Panc1 (cell line): ENCODE measurements around the gene DSCAML1. TPM values are rescaled to one million over a fixed set of nuclear protein-coding genes. Genes with fewer than 3 reads are reported as not detected.

Source experiments
- ATAC-seq: fragments of 200-7000 bp; cut with Tn5 transposase; 2 replicates; pipeline ENCODE4 v1.9.1; 2020; ENCODE audit warnings: mild to moderate bottlenecking, moderate library complexity
- BruUV-seq: library from RNA; stranded (reverse); fragments of 400-500 nt; replicated peaks from 2 replicates; lab custom pipeline; 2021; lab: Mats Ljungman, UMichigan
- CTCF ChIA-PET: fragments of 300-600 bp; sonication (Branson Sonifier 250); formaldehyde crosslinking; loops from one replicate; lab custom pipeline; 2022; ENCODE audit warnings: antibody characterized with exemption; lab: Charles Lee
- POLR2A ChIA-PET: fragments of 300-600 bp; sonication (Branson Sonifier 250); formaldehyde crosslinking; loops from one replicate; lab custom pipeline; 2022; ENCODE audit warnings: antibody characterized with exemption; lab: Charles Lee
- DNase-seq: peaks from one replicate; pipeline ENCODE4 v3.0.0-alpha.2; 2010; ENCODE audit warnings: low read depth, low spot score
- H3K27ac ChIP-seq: 2 replicates; pipeline ENCODE4 v1.5.1; 2011; ENCODE audit warnings: mild to moderate bottlenecking, low read length, inconsistent platforms
- H3K27me3 ChIP-seq: fragments of 200-500 bp; sonication (Bioruptor generic); 2 replicates; pipeline ENCODE4 v1.6.0; 2014; ENCODE audit warnings: low read length, inconsistent platforms; ENCODE audit not compliant: control insufficient read depth, insufficient read depth
- H3K36me3 ChIP-seq: fragments of 200-500 bp; sonication (Bioruptor generic); 2 replicates; pipeline ENCODE4 v1.5.1; 2014; ENCODE audit warnings: inconsistent platforms, mild to moderate bottlenecking, low read length, moderate library complexity; ENCODE audit not compliant: control insufficient read depth, insufficient read depth
- H3K4me1 ChIP-seq: 2 replicates; pipeline ENCODE4 v1.5.1; 2011; ENCODE audit warnings: inconsistent platforms, mild to moderate bottlenecking, low read length, moderate library complexity; ENCODE audit not compliant: control insufficient read depth, insufficient read depth
- H3K4me3 ChIP-seq, 2 experiments: 2 replicates each; pipeline ENCODE4 v1.5.1; 2011 to 2012; ENCODE audit warnings: low read depth in 2 of 2, low read length in 2 of 2, mild to moderate bottlenecking in 2 of 2, inconsistent platforms in 1 of 2, moderate library complexity in 1 of 2
- H3K9me3 ChIP-seq: fragments of 200-500 bp; sonication (Bioruptor generic); 2 replicates; pipeline ENCODE4 v1.5.1; 2014; ENCODE audit warnings: low read depth, mild to moderate bottlenecking, inconsistent platforms, low read length, moderate library complexity; ENCODE audit not compliant: control insufficient read depth, insufficient read depth
- CTCF ChIP-seq: fragments of 450-650 bp; IDR thresholded peaks from 2 replicates; pipeline ENCODE4 v1.5.1; 2017; ENCODE audit warnings: mild to moderate bottlenecking
- POLR2AphosphoS5 ChIP-seq: IDR thresholded peaks from 2 replicates; pipeline ENCODE4 v1.6.1; 2012; ENCODE audit warnings: mild to moderate bottlenecking, low read depth, low read length, moderate library complexity
- REST ChIP-seq, 2 experiments: IDR thresholded peaks; 2 replicates each; pipeline ENCODE4 v1.6.1; 2011 to 2012; ENCODE audit warnings: low read depth in 2 of 2, control low read depth in 1 of 2, low read length in 1 of 2, mild to moderate bottlenecking in 1 of 2, moderate library complexity in 1 of 2; ENCODE audit not compliant: insufficient read depth in 1 of 2
- SIN3A ChIP-seq: IDR thresholded peaks from 2 replicates; pipeline ENCODE4 v1.6.1; 2012; ENCODE audit warnings: low read depth, mild to moderate bottlenecking, low read length, moderate library complexity, borderline replicate concordance; ENCODE audit not compliant: insufficient read depth
- TCF7L2 ChIP-seq: IDR thresholded peaks from 2 replicates; pipeline ENCODE4 v1.6.1; 2011; ENCODE audit warnings: mild to moderate bottlenecking, low read depth, low read length, inconsistent platforms
- in situ Hi-C: cut with HindIII; loops from 2 replicates; pipeline ENCODE4 v1.10.0; 2016; ENCODE audit warnings: low sequenced_read_pairs, low pct_unique_long_range_greater_than_20kb
- intact Hi-C: fragments of 100-400 bp; cut with micrococcal nuclease; formaldehyde crosslinking; loops from one replicate; pipeline ENCODE4 v1.10.0; 2022; ENCODE audit not compliant: unreplicated experiment
- total RNA-seq: library from RNA; stranded (reverse); gene quantifications from one replicate; pipeline ENCODE4 v1.2.1, GENCODE V29; 2021; ENCODE audit not compliant: unreplicated experiment

The DSCAML1 gene
- total RNA-seq, 1 experiment from 2014 or later: 1.6 TPM

- Histone ChIP-seq H3K27me3 (peaks cover 5% of the 10 kb centered on the region; the same call in 1 of the 2 replicates), H3K4me1 (no peaks in the 10 kb centered on the region), H3K4me3 (no peak overlapping the region), H3K27ac (no peak overlapping the region), H3K36me3 (no peaks in the 10 kb centered on the region), H3K9me3 (no peaks in the 10 kb centered on the region)
- in situ Hi-C loops (no loop called here), intact Hi-C loops (no loop called here)
- CTCF ChIA-PET: interaction anchor here (0.5 to 0.6 kb wide), 2 partner anchors 59 to 74 kb away, joined by 3 read pairs; no protein-coding TSS in a partner anchor
- DNase-seq (no peak), ATAC-seq (no peak)
- POLR2A ChIA-PET: no interaction called here
- TF ChIP-seq SIN3A (no peak), POLR2AphosphoS5 (no peak), CTCF (no peak), TCF7L2 (no peak)
- BruUV-seq: no TSS peak
These were observed 252.8 kb downstream of the DSCAML1 start for GRCh38 chr11:117544130-117544800.

- intact Hi-C loops: no loop called here
- no peaks in the 10 kb centered on the region for H3K9me3 ChIP-seq
- DNase-seq (no peak), ATAC-seq (no peak)
- H3K4me3 ChIP-seq: no peak overlapping the region
- BruUV-seq: no TSS peak
- in situ Hi-C loops: no loop called here
- ChIA-PET POLR2A (no interaction called here), CTCF (no interaction called here)
- no peaks in the 10 kb centered on the region for H3K4me1 ChIP-seq
- peaks cover 9% of the 10 kb centered on the region for H3K27me3 ChIP-seq
- H3K27ac ChIP-seq: no peak overlapping the region
- TF ChIP-seq CTCF: no peak
- TF ChIP-seq TCF7L2: no peak
- TF ChIP-seq REST (IDR thresholded peaks at IDR 0.05; ENCODE audit: insufficient read depth in 1 of 2, low read depth in 2 of 2, low read length in 1 of 2): no peak
- no peak for TF ChIP-seq POLR2AphosphoS5
- no peak for TF ChIP-seq SIN3A
- no peaks in the 10 kb centered on the region for H3K36me3 ChIP-seq
These were observed 255.8 kb downstream of the DSCAML1 start for GRCh38 chr11:117541211-117541610.
